HG02970 (cell line): ENCODE results near the gene TXNRD1.

Source experiments
- ATAC-seq: cut with Tn5 transposase; IDR thresholded peaks from one replicate; pipeline ENCODE4 v1.9.1; 2021; ENCODE audit warnings: mild to moderate bottlenecking, moderate library complexity, moderate number of reproducible peaks; ENCODE audit not compliant: unreplicated experiment, low FRiP score

TXNRD1 gene

GRCh38 chr12:104358353-104359003 lies 142.9 kb downstream of the TXNRD1 start:
- no peak for ATAC-seq

- no peak for ATAC-seq
These were observed 143.6 kb downstream of the TXNRD1 start for GRCh38 chr12:104359216-104359615.

GRCh38 chr12:104360157-104360556 lies 144.6 kb downstream of the TXNRD1 start:
- no peak for ATAC-seq

- ATAC-seq: no peak
These were observed 145.6 kb downstream of the TXNRD1 start for GRCh38 chr12:104360983-104361707.

- no peak for ATAC-seq
These were observed 150.4 kb downstream of the TXNRD1 start for GRCh38 chr12:104365921-104366410.

GRCh38 chr12:104369708-104370107 lies 154.1 kb downstream of the TXNRD1 start:
- ATAC-seq: no peak

- ATAC-seq: no peak
These were observed 155.7 kb downstream of the TXNRD1 start for GRCh38 chr12:104371043-104371870.

- no peak for ATAC-seq
These were observed 156.6 kb downstream of the TXNRD1 start for GRCh38 chr12:104372061-104372720.

GRCh38 chr12:104372721-104373335 lies 157.2 kb downstream of the TXNRD1 start:
- no peak for ATAC-seq

GRCh38 chr12:104374071-104374470 lies 158.5 kb downstream of the TXNRD1 start:
- ATAC-seq: no peak

GRCh38 chr12:104374806-104375205 lies 159.2 kb downstream of the TXNRD1 start:
- no peak for ATAC-seq

- ATAC-seq: no peak
These were observed 160.2 kb downstream of the TXNRD1 start for GRCh38 chr12:104375775-104376174.

GRCh38 chr12:104376650-104377513 lies 161.3 kb downstream of the TXNRD1 start:
- no peak for ATAC-seq

- no peak for ATAC-seq
These were observed 161.9 kb downstream of the TXNRD1 start for GRCh38 chr12:104377514-104377812.

- no peak for ATAC-seq
These were observed 162.8 kb downstream of the TXNRD1 start for GRCh38 chr12:104378427-104378826.

GRCh38 chr12:104381341-104381730 lies 165.8 kb downstream of the TXNRD1 start:
- no peak for ATAC-seq

GRCh38 chr12:104381731-104382480 lies 166.3 kb downstream of the TXNRD1 start:
- ATAC-seq: no peak

- ATAC-seq: no peak
These were observed 168.7 kb downstream of the TXNRD1 start for GRCh38 chr12:104384141-104384880.
